Keratinocyte (primary cell): ENCODE data around the gene PNISR.

ENCODE experiments used
- EZH2 ChIP-seq: IDR thresholded peaks from one replicate; pipeline ENCODE4 v1.6.1; 2012; ENCODE audit warnings: inconsistent platforms, mild to moderate bottlenecking, low read length, moderate library complexity
- TF ChIP-seq, protein P1 (sequence below), 3 experiments: IDR thresholded peaks in 1 of 3; conservative IDR thresholded peaks in 1 of 3; optimal IDR thresholded peaks in 1 of 3; 2 replicates in 2 of 3; 3 replicates in 1 of 3; pipeline versions ENCODE3 to v1.5.1; 2011; ENCODE audit warnings: low read length in 3 of 3, mild to moderate bottlenecking in 3 of 3, moderate library complexity in 2 of 3, control low read depth in 1 of 3, inconsistent platforms in 1 of 3; ENCODE audit not compliant: insufficient read depth in 2 of 3; ENCODE audit errors: extremely low read depth in 1 of 3

DNA sequence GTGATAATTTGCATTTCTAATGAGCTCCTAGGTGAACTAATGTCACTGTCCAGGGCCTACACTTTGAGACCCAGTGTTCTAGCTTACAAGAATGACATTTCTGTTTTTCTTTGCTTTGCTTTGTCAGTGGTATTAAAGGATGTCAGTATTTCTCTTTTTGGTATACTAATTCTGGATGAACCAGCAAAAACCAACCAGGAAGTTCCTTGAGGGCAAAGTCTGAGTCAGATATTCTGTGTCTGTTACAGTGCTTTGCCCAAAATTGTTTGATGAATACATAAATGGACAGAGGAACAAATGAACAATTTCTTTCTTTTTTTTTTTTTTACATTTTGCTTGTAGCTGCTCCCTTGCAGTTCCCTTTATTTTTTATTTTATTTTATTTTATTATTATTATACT, 46.5 kb downstream of the PNISR start:
- TF ChIP-seq, protein P1, sequence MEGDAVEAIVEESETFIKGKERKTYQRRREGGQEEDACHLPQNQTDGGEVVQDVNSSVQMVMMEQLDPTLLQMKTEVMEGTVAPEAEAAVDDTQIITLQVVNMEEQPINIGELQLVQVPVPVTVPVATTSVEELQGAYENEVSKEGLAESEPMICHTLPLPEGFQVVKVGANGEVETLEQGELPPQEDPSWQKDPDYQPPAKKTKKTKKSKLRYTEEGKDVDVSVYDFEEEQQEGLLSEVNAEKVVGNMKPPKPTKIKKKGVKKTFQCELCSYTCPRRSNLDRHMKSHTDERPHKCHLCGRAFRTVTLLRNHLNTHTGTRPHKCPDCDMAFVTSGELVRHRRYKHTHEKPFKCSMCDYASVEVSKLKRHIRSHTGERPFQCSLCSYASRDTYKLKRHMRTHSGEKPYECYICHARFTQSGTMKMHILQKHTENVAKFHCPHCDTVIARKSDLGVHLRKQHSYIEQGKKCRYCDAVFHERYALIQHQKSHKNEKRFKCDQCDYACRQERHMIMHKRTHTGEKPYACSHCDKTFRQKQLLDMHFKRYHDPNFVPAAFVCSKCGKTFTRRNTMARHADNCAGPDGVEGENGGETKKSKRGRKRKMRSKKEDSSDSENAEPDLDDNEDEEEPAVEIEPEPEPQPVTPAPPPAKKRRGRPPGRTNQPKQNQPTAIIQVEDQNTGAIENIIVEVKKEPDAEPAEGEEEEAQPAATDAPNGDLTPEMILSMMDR (optimal IDR thresholded peaks at IDR 0.05 in 1 of 3, IDR thresholded peaks at IDR 0.05 in 1 of 3, conservative IDR thresholded peaks at IDR 0.05 in 1 of 3; ENCODE audit: extremely low read depth in 1 of 3, insufficient read depth in 2 of 3, low read length in 3 of 3) = no peak
- no peak for TF ChIP-seq EZH2
